GM12878 (cell line): Measurements from ENCODE around the gene NACC1. TPM values are rescaled to one million over a fixed set of nuclear protein-coding genes. Genes with fewer than 3 reads are reported as not detected.

Source experiments
- BCLAF1 ChIP-seq: fragments of 450-650 bp; IDR thresholded peaks from 2 replicates; pipeline ENCODE4 v1.6.1; 2017; ENCODE audit warnings: antibody characterized with exemption, mild to moderate bottlenecking, moderate library complexity
- CREB1 ChIP-seq: IDR thresholded peaks from 2 replicates; pipeline ENCODE4 v1.6.1; 2012; ENCODE audit warnings: low read depth, mild to moderate bottlenecking, inconsistent platforms
- CREM ChIP-seq: IDR thresholded peaks from 2 replicates; pipeline ENCODE4 v1.6.1; 2014; ENCODE audit warnings: antibody characterized with exemption, low read depth
- FOS ChIP-seq: IDR thresholded peaks from 3 replicates; pipeline ENCODE4 v1.6.1; 2011; ENCODE audit warnings: borderline replicate concordance; ENCODE audit not compliant: insufficient read length; ENCODE audit errors: extremely low read depth
- FOXM1 ChIP-seq: IDR thresholded peaks from 2 replicates; pipeline ENCODE4 v1.6.1; 2012; ENCODE audit warnings: low read depth, mild to moderate bottlenecking, inconsistent platforms, low read length, moderate library complexity
- HCFC1 ChIP-seq: fragments of 150-350 bp; IDR thresholded peaks from 2 replicates; pipeline ENCODE4 v1.6.1; 2014; ENCODE audit warnings: low read length
- HDAC6 ChIP-seq: fragments of 200-600 bp; sonication (generic); IDR thresholded peaks from one replicate; pipeline ENCODE4 v1.8.0; 2017; ENCODE audit warnings: antibody characterized with exemption; ENCODE audit not compliant: unreplicated experiment
- JUNB ChIP-seq: IDR thresholded peaks from 2 replicates; pipeline ENCODE4 v1.6.1; 2016; ENCODE audit warnings: antibody characterized with exemption, mild to moderate bottlenecking
- NFYB ChIP-seq: IDR thresholded peaks from 2 replicates; pipeline ENCODE4 v1.6.1; 2011; ENCODE audit warnings: low read depth, mild to moderate bottlenecking, low read length, improper control_type of control experiment, moderate library complexity; ENCODE audit not compliant: insufficient read depth
- NR2C1 ChIP-seq: fragments of 450-650 bp; IDR thresholded peaks from 2 replicates; pipeline ENCODE4 v1.6.1; 2017; ENCODE audit warnings: antibody characterized with exemption, mild to moderate bottlenecking, moderate library complexity
- SMAD5 ChIP-seq: IDR thresholded peaks from 2 replicates; pipeline ENCODE4 v1.6.1; 2016; ENCODE audit warnings: antibody characterized with exemption, low read depth
- SP1 ChIP-seq: IDR thresholded peaks from one replicate; pipeline ENCODE4 v1.6.1; 2011; ENCODE audit warnings: low read depth, low read length
- polyA plus RNA-seq, 11 experiments: library from polyadenylated mRNA; depleted of rRNA in 4 of 11; unstranded in 6 of 11; stranded (reverse) in 5 of 11; fragments of >200 nt; fragmentation: Nextera tagmentation in 4 of 11; fragmentation: Illumina TruSeq in 1 of 11; extraction: Ambion mirVana in 4 of 11; extraction: Trizol in 1 of 11; gene quantifications; 1 replicate in 1 of 11; 2 replicates in 10 of 11; pipeline versions ENCODE4 v1.2.1 to v1.2.3, GENCODE V29; 2011 to 2016; ENCODE audit warnings: inconsistent platforms in 2 of 11, missing spikeins in 2 of 11, low read depth in 1 of 11
- total RNA-seq, 4 experiments: library from RNA; depleted of rRNA in 3 of 4; stranded (reverse); fragments of >200 nt in 3 of 4; fragmentation: Illumina TruSeq in 1 of 4; extraction: Trizol in 1 of 4; gene quantifications; 2 replicates each; pipeline versions ENCODE4 v1.2.1 to v1.2.3, GENCODE V29; 2013 to 2021
- TF ChIP-seq, protein P1 (sequence below): fragments of 450-650 bp; formaldehyde crosslinking; IDR thresholded peaks from 2 replicates; pipeline ENCODE4 v1.4.0; 2020; ENCODE audit warnings: mild to moderate bottlenecking, moderate library complexity
- TF ChIP-seq, protein P2 (sequence below): fragments of 150-350 bp; IDR thresholded peaks from 2 replicates; pipeline ENCODE4 v1.6.1; 2014; ENCODE audit warnings: mild to moderate bottlenecking, low read depth, low read length
- TF ChIP-seq, protein P3 (sequence below): IDR thresholded peaks from 2 replicates; pipeline ENCODE4 v1.6.1; 2011; ENCODE audit warnings: borderline replicate concordance, low read depth, mild to moderate bottlenecking, moderate library complexity, low read length; ENCODE audit not compliant: insufficient read depth, poor library complexity, severe bottlenecking
- TF ChIP-seq, protein P4 (sequence below): fragments of 450-650 bp; IDR thresholded peaks from 2 replicates; pipeline ENCODE4 v1.6.1; 2017; ENCODE audit warnings: mild to moderate bottlenecking, moderate library complexity

The NACC1 gene
- total and polyA plus RNA-seq, 10 of the 15 experiments (the other 5 are each of a cell fraction or from before 2014, with no cell fraction given) = 0.18 to 120 (median 19.2) TPM

GRCh38 chr19:13117772-13118423, at the start of gene NACC1 (continued):
- TF ChIP-seq NFYB = no peak
- TF ChIP-seq, protein P1, sequence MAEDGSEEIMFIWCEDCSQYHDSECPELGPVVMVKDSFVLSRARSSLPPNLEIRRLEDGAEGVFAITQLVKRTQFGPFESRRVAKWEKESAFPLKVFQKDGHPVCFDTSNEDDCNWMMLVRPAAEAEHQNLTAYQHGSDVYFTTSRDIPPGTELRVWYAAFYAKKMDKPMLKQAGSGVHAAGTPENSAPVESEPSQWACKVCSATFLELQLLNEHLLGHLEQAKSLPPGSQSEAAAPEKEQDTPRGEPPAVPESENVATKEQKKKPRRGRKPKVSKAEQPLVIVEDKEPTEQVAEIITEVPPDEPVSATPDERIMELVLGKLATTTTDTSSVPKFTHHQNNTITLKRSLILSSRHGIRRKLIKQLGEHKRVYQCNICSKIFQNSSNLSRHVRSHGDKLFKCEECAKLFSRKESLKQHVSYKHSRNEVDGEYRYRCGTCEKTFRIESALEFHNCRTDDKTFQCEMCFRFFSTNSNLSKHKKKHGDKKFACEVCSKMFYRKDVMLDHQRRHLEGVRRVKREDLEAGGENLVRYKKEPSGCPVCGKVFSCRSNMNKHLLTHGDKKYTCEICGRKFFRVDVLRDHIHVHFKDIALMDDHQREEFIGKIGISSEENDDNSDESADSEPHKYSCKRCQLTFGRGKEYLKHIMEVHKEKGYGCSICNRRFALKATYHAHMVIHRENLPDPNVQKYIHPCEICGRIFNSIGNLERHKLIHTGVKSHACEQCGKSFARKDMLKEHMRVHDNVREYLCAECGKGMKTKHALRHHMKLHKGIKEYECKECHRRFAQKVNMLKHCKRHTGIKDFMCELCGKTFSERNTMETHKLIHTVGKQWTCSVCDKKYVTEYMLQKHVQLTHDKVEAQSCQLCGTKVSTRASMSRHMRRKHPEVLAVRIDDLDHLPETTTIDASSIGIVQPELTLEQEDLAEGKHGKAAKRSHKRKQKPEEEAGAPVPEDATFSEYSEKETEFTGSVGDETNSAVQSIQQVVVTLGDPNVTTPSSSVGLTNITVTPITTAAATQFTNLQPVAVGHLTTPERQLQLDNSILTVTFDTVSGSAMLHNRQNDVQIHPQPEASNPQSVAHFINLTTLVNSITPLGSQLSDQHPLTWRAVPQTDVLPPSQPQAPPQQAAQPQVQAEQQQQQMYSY (CRISPR knock-in tag) = no peak
- TF ChIP-seq SMAD5 = no peak
- TF ChIP-seq, protein P2, sequence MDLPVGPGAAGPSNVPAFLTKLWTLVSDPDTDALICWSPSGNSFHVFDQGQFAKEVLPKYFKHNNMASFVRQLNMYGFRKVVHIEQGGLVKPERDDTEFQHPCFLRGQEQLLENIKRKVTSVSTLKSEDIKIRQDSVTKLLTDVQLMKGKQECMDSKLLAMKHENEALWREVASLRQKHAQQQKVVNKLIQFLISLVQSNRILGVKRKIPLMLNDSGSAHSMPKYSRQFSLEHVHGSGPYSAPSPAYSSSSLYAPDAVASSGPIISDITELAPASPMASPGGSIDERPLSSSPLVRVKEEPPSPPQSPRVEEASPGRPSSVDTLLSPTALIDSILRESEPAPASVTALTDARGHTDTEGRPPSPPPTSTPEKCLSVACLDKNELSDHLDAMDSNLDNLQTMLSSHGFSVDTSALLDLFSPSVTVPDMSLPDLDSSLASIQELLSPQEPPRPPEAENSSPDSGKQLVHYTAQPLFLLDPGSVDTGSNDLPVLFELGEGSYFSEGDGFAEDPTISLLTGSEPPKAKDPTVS = no peak
- TF ChIP-seq CREB1 = no peak
- TF ChIP-seq FOXM1 = no peak
- TF ChIP-seq FOS = no peak
- TF ChIP-seq, protein P3, sequence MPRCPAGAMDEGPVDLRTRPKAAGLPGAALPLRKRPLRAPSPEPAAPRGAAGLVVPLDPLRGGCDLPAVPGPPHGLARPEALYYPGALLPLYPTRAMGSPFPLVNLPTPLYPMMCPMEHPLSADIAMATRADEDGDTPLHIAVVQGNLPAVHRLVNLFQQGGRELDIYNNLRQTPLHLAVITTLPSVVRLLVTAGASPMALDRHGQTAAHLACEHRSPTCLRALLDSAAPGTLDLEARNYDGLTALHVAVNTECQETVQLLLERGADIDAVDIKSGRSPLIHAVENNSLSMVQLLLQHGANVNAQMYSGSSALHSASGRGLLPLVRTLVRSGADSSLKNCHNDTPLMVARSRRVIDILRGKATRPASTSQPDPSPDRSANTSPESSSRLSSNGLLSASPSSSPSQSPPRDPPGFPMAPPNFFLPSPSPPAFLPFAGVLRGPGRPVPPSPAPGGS = no peak
- TF ChIP-seq SP1 = peak; percentile 78
- TF ChIP-seq NR2C1 = peak; percentile 33; the same call in 1 of the 2 replicates
- TF ChIP-seq HCFC1 = peak; percentile 62
- TF ChIP-seq, protein P4, sequence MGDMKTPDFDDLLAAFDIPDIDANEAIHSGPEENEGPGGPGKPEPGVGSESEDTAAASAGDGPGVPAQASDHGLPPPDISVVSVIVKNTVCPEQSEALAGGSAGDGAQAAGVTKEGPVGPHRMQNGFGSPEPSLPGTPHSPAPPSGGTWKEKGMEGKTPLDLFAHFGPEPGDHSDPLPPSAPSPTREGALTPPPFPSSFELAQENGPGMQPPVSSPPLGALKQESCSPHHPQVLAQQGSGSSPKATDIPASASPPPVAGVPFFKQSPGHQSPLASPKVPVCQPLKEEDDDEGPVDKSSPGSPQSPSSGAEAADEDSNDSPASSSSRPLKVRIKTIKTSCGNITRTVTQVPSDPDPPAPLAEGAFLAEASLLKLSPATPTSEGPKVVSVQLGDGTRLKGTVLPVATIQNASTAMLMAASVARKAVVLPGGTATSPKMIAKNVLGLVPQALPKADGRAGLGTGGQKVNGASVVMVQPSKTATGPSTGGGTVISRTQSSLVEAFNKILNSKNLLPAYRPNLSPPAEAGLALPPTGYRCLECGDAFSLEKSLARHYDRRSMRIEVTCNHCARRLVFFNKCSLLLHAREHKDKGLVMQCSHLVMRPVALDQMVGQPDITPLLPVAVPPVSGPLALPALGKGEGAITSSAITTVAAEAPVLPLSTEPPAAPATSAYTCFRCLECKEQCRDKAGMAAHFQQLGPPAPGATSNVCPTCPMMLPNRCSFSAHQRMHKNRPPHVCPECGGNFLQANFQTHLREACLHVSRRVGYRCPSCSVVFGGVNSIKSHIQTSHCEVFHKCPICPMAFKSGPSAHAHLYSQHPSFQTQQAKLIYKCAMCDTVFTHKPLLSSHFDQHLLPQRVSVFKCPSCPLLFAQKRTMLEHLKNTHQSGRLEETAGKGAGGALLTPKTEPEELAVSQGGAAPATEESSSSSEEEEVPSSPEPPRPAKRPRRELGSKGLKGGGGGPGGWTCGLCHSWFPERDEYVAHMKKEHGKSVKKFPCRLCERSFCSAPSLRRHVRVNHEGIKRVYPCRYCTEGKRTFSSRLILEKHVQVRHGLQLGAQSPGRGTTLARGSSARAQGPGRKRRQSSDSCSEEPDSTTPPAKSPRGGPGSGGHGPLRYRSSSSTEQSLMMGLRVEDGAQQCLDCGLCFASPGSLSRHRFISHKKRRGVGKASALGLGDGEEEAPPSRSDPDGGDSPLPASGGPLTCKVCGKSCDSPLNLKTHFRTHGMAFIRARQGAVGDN = no peak
- TF ChIP-seq JUNB = no peak
- no peak for TF ChIP-seq BCLAF1
- TF ChIP-seq CREM = peak; percentile 61
- TF ChIP-seq HDAC6 = no peak
